HG03045 (cell line): Measurements from ENCODE around the gene TRIM50.
"Not testable (repeated sequence)": the region's sequence is repeated elsewhere in the genome, so short reads cannot be mapped to it uniquely, and the experiment has no call there.

Source experiments
- ATAC-seq: cut with Tn5 transposase; IDR thresholded peaks from one replicate; pipeline ENCODE4 v1.9.1; 2021; ENCODE audit warnings: mild to moderate bottlenecking, moderate library complexity; ENCODE audit not compliant: unreplicated experiment

The TRIM50 gene

GRCh38 chr7:73350306-73351068, 22.6 kb upstream of the TRIM50 start:
- ATAC-seq: no peak

GRCh38 chr7:73349763-73350162, 21.9 kb upstream of the TRIM50 start:
- ATAC-seq: no peak

GRCh38 chr7:73345951-73346350, 18.1 kb upstream of the TRIM50 start:
- ATAC-seq: no peak

- ATAC-seq: no peak
Observed at GRCh38 chr7:73345538-73345937, 17.7 kb upstream of the TRIM50 start.

- no peak for ATAC-seq
Observed at GRCh38 chr7:73343671-73344380, 15.9 kb upstream of the TRIM50 start.

GRCh38 chr7:73342645-73343044, 14.8 kb upstream of the TRIM50 start:
- ATAC-seq: no peak

GRCh38 chr7:73341877-73342276, 14.0 kb upstream of the TRIM50 start:
- no peak for ATAC-seq

GRCh38 chr7:73340514-73340913, 12.6 kb upstream of the TRIM50 start:
- ATAC-seq: no peak

GRCh38 chr7:73338321-73338720, 10.4 kb upstream of the TRIM50 start:
- no peak for ATAC-seq

GRCh38 chr7:73332447-73332846, 4.6 kb upstream of the TRIM50 start:
- no peak for ATAC-seq

- no peak for ATAC-seq
Observed at GRCh38 chr7:73330772-73331171, 2.9 kb upstream of the TRIM50 start.

- ATAC-seq: no peak
Observed at GRCh38 chr7:73329861-73330581, 2.1 kb upstream of the TRIM50 start.

- ATAC-seq: no peak
Observed at GRCh38 chr7:73328696-73329095, 814 bp upstream of the TRIM50 start.

GRCh38 chr7:73327449-73327848, 433 bp downstream of the TRIM50 start:
- ATAC-seq: not testable (repeated sequence)

- ATAC-seq: not testable (repeated sequence)
Observed at GRCh38 chr7:73325424-73325823, 2.5 kb downstream of the TRIM50 start.

GRCh38 chr7:73324081-73324845, 3.6 kb downstream of the TRIM50 start:
- ATAC-seq: not testable (repeated sequence)

GRCh38 chr7:73323434-73324080, 4.3 kb downstream of the TRIM50 start:
- not testable (repeated sequence) for ATAC-seq

GRCh38 chr7:73320009-73320408, 7.9 kb downstream of the TRIM50 start:
- ATAC-seq: not testable (repeated sequence)

GRCh38 chr7:73319541-73319940, 8.3 kb downstream of the TRIM50 start:
- ATAC-seq: not testable (repeated sequence)

GRCh38 chr7:73318656-73319204, 9.2 kb downstream of the TRIM50 start:
- ATAC-seq: not testable (repeated sequence)
